H9 (cell line): ENCODE measurements around the gene DECR2. TPM values are rescaled to one million over a fixed set of nuclear protein-coding genes. Genes with fewer than 3 reads are reported as not detected.

Experiments used
- DNase-seq: peaks from one replicate; pipeline ENCODE4 v3.0.0-alpha.2; 2017
- H2AFZ ChIP-seq: one replicate; pipeline ENCODE4 v1.6.1; 2013; ENCODE audit warnings: mild to moderate bottlenecking, low read length, control low read depth, moderate library complexity
- H2AK5ac ChIP-seq: 2 replicates; pipeline ENCODE4 v1.6.1; 2013; ENCODE audit warnings: low read length, control low read depth, mixed read lengths; ENCODE audit not compliant: insufficient read length
- H2BK120ac ChIP-seq: one replicate; pipeline ENCODE4 v1.6.1; 2013; ENCODE audit warnings: low read depth, mild to moderate bottlenecking, low read length, control low read depth, inconsistent platforms; ENCODE audit not compliant: poor library complexity, severe bottlenecking
- H2BK12ac ChIP-seq: 2 replicates; pipeline ENCODE4 v1.6.1; 2013; ENCODE audit warnings: low read length, control low read depth, mixed read lengths, low read depth; ENCODE audit not compliant: insufficient read length
- H2BK15ac ChIP-seq: 2 replicates; pipeline ENCODE4 v1.6.1; 2013; ENCODE audit warnings: low read depth, low read length, control low read depth
- H2BK20ac ChIP-seq: one replicate; pipeline ENCODE4 v1.6.1; 2013; ENCODE audit warnings: low read depth, mild to moderate bottlenecking, low read length, control low read depth, inconsistent platforms; ENCODE audit not compliant: poor library complexity, severe bottlenecking
- H2BK5ac ChIP-seq: 2 replicates; pipeline ENCODE4 v1.6.1; 2013; ENCODE audit warnings: low read length, control low read depth, mixed read lengths; ENCODE audit not compliant: insufficient read length
- H3K14ac ChIP-seq: 2 replicates; pipeline ENCODE4 v1.6.1; 2013; ENCODE audit warnings: low read length, control low read depth; ENCODE audit not compliant: insufficient read depth
- H3K18ac ChIP-seq: 2 replicates; pipeline ENCODE4 v1.6.1; 2013; ENCODE audit warnings: low read depth, mild to moderate bottlenecking, mixed read lengths, low read length, control low read depth; ENCODE audit not compliant: insufficient read length
- H3K23ac ChIP-seq: 2 replicates; pipeline ENCODE4 v1.6.1; 2013; ENCODE audit warnings: low read length, control low read depth, mixed read lengths, low read depth; ENCODE audit not compliant: insufficient read length
- H3K23me2 ChIP-seq: 2 replicates; pipeline ENCODE4 v1.6.1; 2013; ENCODE audit warnings: low read depth, mild to moderate bottlenecking, mixed read lengths, low read length, control low read depth; ENCODE audit not compliant: insufficient read length, poor library complexity, severe bottlenecking
- H3K27ac ChIP-seq: 2 replicates; pipeline ENCODE4 v1.5.1; 2013; ENCODE audit warnings: low read length, control low read depth, mixed read lengths, low read depth; ENCODE audit not compliant: insufficient read length
- H3K27me3 ChIP-seq: 2 replicates; pipeline ENCODE4 v1.6.1; 2013; ENCODE audit warnings: low read length, control low read depth, inconsistent platforms; ENCODE audit not compliant: insufficient read depth
- H3K4ac ChIP-seq: 2 replicates; pipeline ENCODE4 v1.6.1; 2013; ENCODE audit warnings: low read depth, mild to moderate bottlenecking, control low read depth, inconsistent platforms, low read length, moderate library complexity
- H3K4me1 ChIP-seq: 2 replicates; pipeline ENCODE4 v1.6.1; 2013; ENCODE audit warnings: low read length, control low read depth, inconsistent platforms; ENCODE audit not compliant: insufficient read depth
- H3K4me2 ChIP-seq: 2 replicates; pipeline ENCODE4 v1.6.1; 2013; ENCODE audit warnings: low read length, control low read depth, mixed read lengths; ENCODE audit not compliant: insufficient read length, insufficient read depth
- H3K56ac ChIP-seq: 2 replicates; pipeline ENCODE4 v1.6.1; 2013; ENCODE audit warnings: low read depth, mild to moderate bottlenecking, mixed read lengths, low read length, control low read depth; ENCODE audit not compliant: insufficient read length
- H3K79me1 ChIP-seq: 2 replicates; pipeline ENCODE4 v1.6.1; 2013; ENCODE audit warnings: low read depth, mild to moderate bottlenecking, moderate library complexity, low read length, control low read depth, inconsistent platforms; ENCODE audit not compliant: insufficient read depth, poor library complexity, severe bottlenecking
- H3K79me2 ChIP-seq: 2 replicates; pipeline ENCODE4 v1.6.1; 2013; ENCODE audit warnings: low read length, control low read depth, inconsistent platforms; ENCODE audit not compliant: insufficient read depth
- H3K9ac ChIP-seq: 2 replicates; pipeline ENCODE4 v1.6.1; 2013; ENCODE audit warnings: low read length, control low read depth, mixed read lengths; ENCODE audit not compliant: insufficient read length; ENCODE audit errors: extremely low read depth
- H3K9me3 ChIP-seq: one replicate; pipeline ENCODE4 v1.6.1; 2013; ENCODE audit warnings: low read depth, low read length, inconsistent platforms; ENCODE audit not compliant: control insufficient read depth
- H3T11ph ChIP-seq: one replicate; pipeline ENCODE4 v1.6.1; 2013; ENCODE audit warnings: mild to moderate bottlenecking, low read length, control low read depth, inconsistent platforms
- H4K20me1 ChIP-seq: one replicate; pipeline ENCODE4 v1.6.1; 2013; ENCODE audit not compliant: control insufficient read depth, insufficient read length, insufficient read depth
- H4K5ac ChIP-seq: 2 replicates; pipeline ENCODE4 v1.6.1; 2013; ENCODE audit warnings: low read depth, mild to moderate bottlenecking, mixed read lengths, low read length, control low read depth; ENCODE audit not compliant: insufficient read length
- H4K8ac ChIP-seq: replicated peaks from 2 replicates; pipeline ENCODE4 v1.6.1; 2013; ENCODE audit warnings: low read length, control low read depth, mixed read lengths, low read depth; ENCODE audit not compliant: insufficient read length
- H4K91ac ChIP-seq: 2 replicates; pipeline ENCODE4 v1.6.1; 2013; ENCODE audit warnings: low read depth, mild to moderate bottlenecking, moderate library complexity, mixed read lengths, low read length, control low read depth; ENCODE audit not compliant: insufficient read length
- H3K27ac Mint-ChIP-seq, 3 experiments: 2 replicates in 2 of 3; 3 replicates in 1 of 3; pipeline ENCODE4 v1.8.0; 2020 to 2021; ENCODE audit warnings: mixed read lengths in 3 of 3, mild to moderate bottlenecking in 1 of 3, moderate library complexity in 1 of 3
- H3K27me3 Mint-ChIP-seq: 2 replicates; pipeline ENCODE4 v1.8.0; 2021; ENCODE audit warnings: low read depth, mild to moderate bottlenecking, moderate library complexity, mixed read lengths
- H3K36me3 Mint-ChIP-seq, 3 experiments: 2 replicates in 2 of 3; 3 replicates in 1 of 3; pipeline ENCODE4 v1.8.0; 2020 to 2021; ENCODE audit warnings: low read depth in 3 of 3, mixed read lengths in 3 of 3; ENCODE audit not compliant: insufficient read depth in 1 of 3
- H3K4me1 Mint-ChIP-seq, 2 experiments: 2 replicates each; pipeline ENCODE4 v1.8.0; 2020; ENCODE audit warnings: mixed read lengths in 2 of 2
- H3K4me3 Mint-ChIP-seq, 2 experiments: 2 replicates in 1 of 2; 3 replicates in 1 of 2; pipeline ENCODE4 v1.8.0; 2020 to 2021; ENCODE audit warnings: mild to moderate bottlenecking in 2 of 2, mixed read lengths in 2 of 2, moderate library complexity in 1 of 2
- H3K9me3 Mint-ChIP-seq, 2 experiments: 2 replicates in 1 of 2; 3 replicates in 1 of 2; pipeline ENCODE4 v1.8.0; 2020; ENCODE audit warnings: mild to moderate bottlenecking in 2 of 2, mixed read lengths in 2 of 2, moderate library complexity in 1 of 2
- WGBS: extraction: QIAGEN DNeasy Blood & Tissue Kit; methylation state at CpG from one replicate; pipeline ENCODE4 v1.1.7; 2013; ENCODE audit warnings: missing lambda C conversion rate, low lambda C conversion rate, mixed read lengths; ENCODE audit not compliant: insufficient read length; ENCODE audit errors: extremely low coverage; 5-methylcytosine and 5-hydroxymethylcytosine counted together
- total RNA-seq: library from RNA; stranded (reverse); gene quantifications from 2 replicates; pipeline ENCODE4 v1.2.1, GENCODE V29; 2021
- TF ChIP-seq, protein P1 (sequence below): fragments of 200-600 bp; sonication (generic); conservative IDR thresholded peaks from 3 replicates; pipeline ENCODE4 v1.8.0; 2021; ENCODE audit warnings: antibody characterized with exemption, mild to moderate bottlenecking

The DECR2 gene
- total RNA-seq, 1 experiment from 2014 or later = 39.3 TPM

DNA sequence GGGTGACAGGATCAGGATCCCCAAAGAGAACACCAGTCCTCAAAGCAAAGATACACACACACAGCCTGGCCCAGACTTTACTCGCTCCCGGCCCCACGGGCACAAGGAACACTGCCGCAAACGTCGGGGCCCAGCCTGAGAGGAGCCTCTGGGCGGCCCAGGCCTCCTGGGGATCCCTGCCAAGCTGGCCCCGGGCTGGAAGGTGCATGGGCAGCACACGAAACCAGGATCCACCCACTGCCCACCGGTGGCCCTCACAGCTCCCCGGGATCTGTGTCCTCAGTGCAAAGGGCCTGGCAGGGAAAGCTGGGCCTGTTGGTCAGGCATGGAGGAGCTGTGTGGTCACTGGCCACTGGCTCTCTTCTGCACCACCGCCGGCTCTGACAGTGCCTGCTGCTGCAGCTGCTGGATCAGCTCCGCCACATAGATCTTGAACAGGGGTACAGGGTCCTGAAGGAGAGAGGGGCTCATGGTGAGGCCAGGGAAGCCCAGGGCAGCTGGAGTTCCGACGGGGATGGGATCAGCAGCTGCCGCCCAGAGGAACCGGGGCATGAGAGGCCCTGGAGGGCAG lies 34.3 kb upstream of the DECR2 start:
- Histone ChIP-seq H3K27me3 (no peaks in the 10 kb centered on the region), H4K8ac (no peak overlapping the region), H3K27ac (no peak overlapping the region), H4K20me1 (no peaks in the 10 kb centered on the region), H3K18ac (no peak overlapping the region), H3K79me2 (no peaks in the 10 kb centered on the region), H2BK5ac (no peak overlapping the region), H2BK20ac (no peak overlapping the region), H3K56ac (no peak overlapping the region), H2AFZ (no peak overlapping the region), H2BK120ac (no peak overlapping the region), H4K91ac (no peak overlapping the region), H3K4me1 (no peaks in the 10 kb centered on the region), H3K4me2 (no peak overlapping the region), H3K4ac (no peak overlapping the region), H4K5ac (no peak overlapping the region), H2BK15ac (no peak overlapping the region), H2AK5ac (no peak overlapping the region), H3T11ph (no peak overlapping the region), H3K14ac (no peak overlapping the region), H3K9me3 (no peaks in the 10 kb centered on the region), H3K23me2 (no peaks in the 10 kb centered on the region), H3K23ac (no peak overlapping the region), H3K79me1 (no peaks in the 10 kb centered on the region), H2BK12ac (no peak overlapping the region), H3K9ac (no peak overlapping the region)
- peak overlapping the region in 1 of 2 experiments; percentile 36; a peak in 1 of 5 replicates for H3K4me3 Mint-ChIP-seq
- H3K27me3 Mint-ChIP-seq = peaks cover 5% of the 10 kb centered on the region
- TF ChIP-seq, protein P1, sequence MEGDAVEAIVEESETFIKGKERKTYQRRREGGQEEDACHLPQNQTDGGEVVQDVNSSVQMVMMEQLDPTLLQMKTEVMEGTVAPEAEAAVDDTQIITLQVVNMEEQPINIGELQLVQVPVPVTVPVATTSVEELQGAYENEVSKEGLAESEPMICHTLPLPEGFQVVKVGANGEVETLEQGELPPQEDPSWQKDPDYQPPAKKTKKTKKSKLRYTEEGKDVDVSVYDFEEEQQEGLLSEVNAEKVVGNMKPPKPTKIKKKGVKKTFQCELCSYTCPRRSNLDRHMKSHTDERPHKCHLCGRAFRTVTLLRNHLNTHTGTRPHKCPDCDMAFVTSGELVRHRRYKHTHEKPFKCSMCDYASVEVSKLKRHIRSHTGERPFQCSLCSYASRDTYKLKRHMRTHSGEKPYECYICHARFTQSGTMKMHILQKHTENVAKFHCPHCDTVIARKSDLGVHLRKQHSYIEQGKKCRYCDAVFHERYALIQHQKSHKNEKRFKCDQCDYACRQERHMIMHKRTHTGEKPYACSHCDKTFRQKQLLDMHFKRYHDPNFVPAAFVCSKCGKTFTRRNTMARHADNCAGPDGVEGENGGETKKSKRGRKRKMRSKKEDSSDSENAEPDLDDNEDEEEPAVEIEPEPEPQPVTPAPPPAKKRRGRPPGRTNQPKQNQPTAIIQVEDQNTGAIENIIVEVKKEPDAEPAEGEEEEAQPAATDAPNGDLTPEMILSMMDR = no peak
- peak overlapping the region in 2 of 3 experiments; percentile 22 to 69; a peak in 2 of 7 replicates for H3K27ac Mint-ChIP-seq
- no CpG with 5 or more reads among the region's 18 CpGs for WGBS
- peaks cover 3 to 39% (median 34%) of the 10 kb centered on the region in 3 experiments; a peak in 6 of 7 replicates for H3K36me3 Mint-ChIP-seq
- H3K9me3 Mint-ChIP-seq = no peaks in the 10 kb centered on the region
- no peak for DNase-seq
- peaks cover 9 to 16% of the 10 kb centered on the region in 2 experiments for H3K4me1 Mint-ChIP-seq
